ENCODE results near the gene ZNRD2.

The ZNRD2 gene

GRCh38 chr11:65535102-65535501 is 35.2 kb upstream of the ZNRD2 start:
- no peak overlapping the region for H3K4me3 ChIP-seq (ENCODE audit: control insufficient read depth, low read depth, low read length)
- TF ChIP-seq CTCF (conservative IDR thresholded peaks at IDR 0.05; ENCODE audit: control insufficient read depth, insufficient read depth, low read depth, low read length): no peak
- DNase-seq (ENCODE audit: low read depth): no peak

- H3K4me3 ChIP-seq (ENCODE audit: control insufficient read depth, low read depth, low read length): no peak overlapping the region
- TF ChIP-seq CTCF (conservative IDR thresholded peaks at IDR 0.05; ENCODE audit: control insufficient read depth, insufficient read depth, low read depth, low read length): no peak
- DNase-seq (ENCODE audit: low read depth): no peak
Observed at GRCh38 chr11:65536412-65537295, 33.6 kb upstream of the ZNRD2 start.

GRCh38 chr11:65537296-65537597 is 33.0 kb upstream of the ZNRD2 start:
- H3K4me3 ChIP-seq (ENCODE audit: control insufficient read depth, low read depth, low read length): no peak overlapping the region
- no peak for TF ChIP-seq CTCF (conservative IDR thresholded peaks at IDR 0.05; ENCODE audit: control insufficient read depth, insufficient read depth, low read depth, low read length)
- DNase-seq (ENCODE audit: low read depth): no peak

GRCh38 chr11:65537620-65538231 is 32.6 kb upstream of the ZNRD2 start:
- no peak for DNase-seq (ENCODE audit: low read depth)
- no peak overlapping the region for H3K4me3 ChIP-seq (ENCODE audit: control insufficient read depth, low read depth, low read length)
- no peak for TF ChIP-seq CTCF (conservative IDR thresholded peaks at IDR 0.05; ENCODE audit: control insufficient read depth, insufficient read depth, low read depth, low read length)

GRCh38 chr11:65538232-65538914 is 31.9 kb upstream of the ZNRD2 start:
- TF ChIP-seq CTCF (conservative IDR thresholded peaks at IDR 0.05; ENCODE audit: control insufficient read depth, insufficient read depth, low read depth, low read length): no peak
- DNase-seq (ENCODE audit: low read depth): no peak
- no peak overlapping the region for H3K4me3 ChIP-seq (ENCODE audit: control insufficient read depth, low read depth, low read length)

GRCh38 chr11:65538915-65539743 is 31.1 kb upstream of the ZNRD2 start:
- TF ChIP-seq CTCF (conservative IDR thresholded peaks at IDR 0.05; ENCODE audit: control insufficient read depth, insufficient read depth, low read depth, low read length): no peak
- DNase-seq (ENCODE audit: low read depth): no peak
- H3K4me3 ChIP-seq (ENCODE audit: control insufficient read depth, low read depth, low read length): no peak overlapping the region

Measured in fibroblast of mammary gland (primary cell).